HepG2 (cell line): Measurements from ENCODE around the gene TPX2. TPM values are rescaled to one million over a fixed set of nuclear protein-coding genes. Genes with fewer than 3 reads are reported as not detected.

Experiments
- ATF4 ChIP-seq, 2 experiments: fragments of 450-650 bp in 1 of 2; sonication (generic) in 1 of 2; formaldehyde crosslinking; IDR thresholded peaks; 2 replicates each; pipeline versions ENCODE4 v1.5.0 to v1.8.0; 2020 to 2022; ENCODE audit warnings: mild to moderate bottlenecking in 1 of 2, missing genetic modification reagents in 1 of 2
- CREB3 ChIP-seq: sonication (generic); formaldehyde crosslinking; IDR thresholded peaks from 2 replicates; pipeline ENCODE4 v1.5.0; 2020; ENCODE audit warnings: missing genetic modification reagents
- CREM ChIP-seq, 2 experiments: sonication (generic) in 1 of 2; formaldehyde crosslinking in 1 of 2; IDR thresholded peaks; 2 replicates each; pipeline versions ENCODE4 v1.4.0 to v1.6.1; 2016 to 2020; ENCODE audit warnings: antibody characterized with exemption in 1 of 2, mild to moderate bottlenecking in 1 of 2, missing genetic modification reagents in 1 of 2
- DDIT3 ChIP-seq: sonication (generic); formaldehyde crosslinking; IDR thresholded peaks from 2 replicates; pipeline ENCODE4 v1.4.0; 2020; ENCODE audit warnings: mild to moderate bottlenecking, missing genetic modification reagents
- IRF1 ChIP-seq: sonication (generic); formaldehyde crosslinking; IDR thresholded peaks from 2 replicates; pipeline ENCODE4 v1.4.0; 2020; ENCODE audit warnings: low read depth, mild to moderate bottlenecking, missing genetic modification reagents
- NCOA2 ChIP-seq: sonication (generic); formaldehyde crosslinking; IDR thresholded peaks from 2 replicates; pipeline ENCODE4 v1.8.0; 2022; ENCODE audit warnings: inconsistent platforms
- PHB2 ChIP-seq: fragments of 450-650 bp; IDR thresholded peaks from 2 replicates; pipeline ENCODE4 v1.6.1; 2018; ENCODE audit not compliant: partially characterized antibody
- POGZ ChIP-seq: sonication (generic); formaldehyde crosslinking; IDR thresholded peaks from 2 replicates; pipeline ENCODE4 v1.4.0; 2020; ENCODE audit warnings: mild to moderate bottlenecking, missing genetic modification reagents
- REST ChIP-seq, 2 experiments: IDR thresholded peaks; 2 replicates each; pipeline ENCODE4 v1.6.1; 2011 to 2012; ENCODE audit warnings: low read length in 2 of 2, borderline replicate concordance in 1 of 2, low read depth in 1 of 2, mild to moderate bottlenecking in 1 of 2, moderate library complexity in 1 of 2
- SMYD3 ChIP-seq: sonication (generic); formaldehyde crosslinking; IDR thresholded peaks from 2 replicates; pipeline ENCODE4 v1.8.1; 2023; ENCODE audit warnings: mild to moderate bottlenecking, missing genetic modification reagents
- STAT5B ChIP-seq: sonication (generic); formaldehyde crosslinking; IDR thresholded peaks from 2 replicates; pipeline ENCODE4 v1.4.0; 2020; ENCODE audit warnings: missing genetic modification reagents
- TCF12 ChIP-seq, 2 experiments: fragments of 450-650 bp in 1 of 2; sonication (generic) in 1 of 2; formaldehyde crosslinking in 1 of 2; IDR thresholded peaks; 2 replicates each; pipeline versions ENCODE4 v1.6.1 to v1.8.0; 2017 to 2022; ENCODE audit warnings: antibody characterized with exemption in 1 of 2, mild to moderate bottlenecking in 1 of 2, missing genetic modification reagents in 1 of 2, moderate library complexity in 1 of 2
- THAP11 ChIP-seq: IDR thresholded peaks from 2 replicates; pipeline ENCODE4 v1.6.1; 2016; ENCODE audit warnings: missing biosample characterization, missing genetic modification reagents
- TSC22D2 ChIP-seq: sonication (generic); formaldehyde crosslinking; IDR thresholded peaks from 2 replicates; pipeline ENCODE4 v1.5.1; 2020; ENCODE audit warnings: missing genetic modification reagents, mild to moderate bottlenecking, borderline replicate concordance
- WIZ ChIP-seq: sonication (generic); formaldehyde crosslinking; IDR thresholded peaks from 2 replicates; pipeline ENCODE4 v1.5.1; 2020; ENCODE audit warnings: mild to moderate bottlenecking, missing genetic modification reagents
- ZBTB1 ChIP-seq: sonication (generic); formaldehyde crosslinking; IDR thresholded peaks from 2 replicates; pipeline ENCODE4 v1.4.0; 2020; ENCODE audit warnings: missing genetic modification reagents, borderline replicate concordance
- ZBTB2 ChIP-seq: sonication (generic); formaldehyde crosslinking; IDR thresholded peaks from 2 replicates; pipeline ENCODE4 v1.8.0; 2022; ENCODE audit warnings: low read depth, missing genetic modification reagents
- ZBTB43 ChIP-seq: sonication (generic); formaldehyde crosslinking; conservative IDR thresholded peaks from 2 replicates; pipeline ENCODE4 v1.4.0; 2020; ENCODE audit warnings: missing genetic modification reagents
- ZNF160 ChIP-seq: sonication (generic); formaldehyde crosslinking; IDR thresholded peaks from 2 replicates; pipeline ENCODE4 v1.8.0; 2022; ENCODE audit warnings: mild to moderate bottlenecking, inconsistent platforms, missing genetic modification reagents
- ZNF570 ChIP-seq: sonication (generic); formaldehyde crosslinking; IDR thresholded peaks from 2 replicates; pipeline ENCODE4 v1.4.0; 2020; ENCODE audit warnings: mild to moderate bottlenecking, missing genetic modification reagents, borderline replicate concordance
- ZNF878 ChIP-seq: sonication (generic); formaldehyde crosslinking; IDR thresholded peaks from 2 replicates; pipeline ENCODE4 v1.8.1; 2023; ENCODE audit warnings: mild to moderate bottlenecking, missing genetic modification reagents, moderate library complexity
- polyA plus RNA-seq, 8 experiments: library from polyadenylated mRNA; depleted of rRNA in 3 of 8; stranded (reverse) in 7 of 8; unstranded in 1 of 8; fragments of >200 nt; fragmentation: Illumina TruSeq in 4 of 8; extraction: Trizol in 4 of 8; gene quantifications; 2 replicates each; pipeline versions ENCODE4 v1.2.1 to v1.2.3, GENCODE V29; 2011 to 2016; ENCODE audit warnings: low read depth in 4 of 8, missing spikeins in 1 of 8, mixed read lengths in 1 of 8; ENCODE audit not compliant: insufficient read depth in 1 of 8
- total RNA-seq, 5 experiments: library from RNA; depleted of rRNA; stranded (reverse); fragments of >200 nt; fragmentation: Illumina TruSeq; extraction: Trizol; gene quantifications; 2 replicates each; pipeline ENCODE4 v1.2.3, GENCODE V29; 2016; ENCODE audit warnings: low read depth in 1 of 5

TPX2 gene
- total and polyA plus RNA-seq, 2 of the 13 experiments (the other 11 are each of a cell fraction or from before 2014, with no cell fraction given) = 34.3 to 124 TPM

GRCh38 chr20:31739550-31739977, 474 bp downstream of the TPX2 start (continued):
- no peak for TF ChIP-seq ATF4 (CRISPR knock-in tag; IDR thresholded peaks at IDR 0.05)
- no peak for TF ChIP-seq CREB3
- no peak for TF ChIP-seq ZBTB1 (CRISPR knock-in tag)
- TF ChIP-seq STAT5B (CRISPR knock-in tag) = no peak
- no peak for TF ChIP-seq ZNF160 (CRISPR knock-in tag)
- TF ChIP-seq IRF1 (CRISPR knock-in tag) = no peak
- no peak for TF ChIP-seq ZNF878 (CRISPR knock-in tag)
- no peak for TF ChIP-seq ZBTB43
- no peak for TF ChIP-seq SMYD3 (CRISPR knock-in tag)
- TF ChIP-seq REST (IDR thresholded peaks at IDR 0.05; ENCODE audit: borderline replicate concordance in 1 of 2, low read depth in 1 of 2, low read length in 2 of 2) = no peak
- TF ChIP-seq WIZ (CRISPR knock-in tag) = no peak
- no peak for TF ChIP-seq NCOA2 (CRISPR knock-in tag)
- no peak for TF ChIP-seq CREM (IDR thresholded peaks at IDR 0.05)
- no peak for TF ChIP-seq CREM (CRISPR knock-in tag; IDR thresholded peaks at IDR 0.05)
- TF ChIP-seq DDIT3 (CRISPR knock-in tag) = no peak
- no peak for TF ChIP-seq ZNF570 (CRISPR knock-in tag)
- no peak for TF ChIP-seq POGZ (CRISPR knock-in tag)
- no peak for TF ChIP-seq ZBTB2 (CRISPR knock-in tag)
- TF ChIP-seq TSC22D2 = no peak
- TF ChIP-seq THAP11 = no peak
- no peak for TF ChIP-seq PHB2
- no peak for TF ChIP-seq TCF12 (IDR thresholded peaks at IDR 0.05)
- no peak; the same call in 1 of the 2 replicates for TF ChIP-seq TCF12 (CRISPR knock-in tag; IDR thresholded peaks at IDR 0.05)
